ENCODE measurements around the gene COL9A1.

The COL9A1 gene

DNA sequence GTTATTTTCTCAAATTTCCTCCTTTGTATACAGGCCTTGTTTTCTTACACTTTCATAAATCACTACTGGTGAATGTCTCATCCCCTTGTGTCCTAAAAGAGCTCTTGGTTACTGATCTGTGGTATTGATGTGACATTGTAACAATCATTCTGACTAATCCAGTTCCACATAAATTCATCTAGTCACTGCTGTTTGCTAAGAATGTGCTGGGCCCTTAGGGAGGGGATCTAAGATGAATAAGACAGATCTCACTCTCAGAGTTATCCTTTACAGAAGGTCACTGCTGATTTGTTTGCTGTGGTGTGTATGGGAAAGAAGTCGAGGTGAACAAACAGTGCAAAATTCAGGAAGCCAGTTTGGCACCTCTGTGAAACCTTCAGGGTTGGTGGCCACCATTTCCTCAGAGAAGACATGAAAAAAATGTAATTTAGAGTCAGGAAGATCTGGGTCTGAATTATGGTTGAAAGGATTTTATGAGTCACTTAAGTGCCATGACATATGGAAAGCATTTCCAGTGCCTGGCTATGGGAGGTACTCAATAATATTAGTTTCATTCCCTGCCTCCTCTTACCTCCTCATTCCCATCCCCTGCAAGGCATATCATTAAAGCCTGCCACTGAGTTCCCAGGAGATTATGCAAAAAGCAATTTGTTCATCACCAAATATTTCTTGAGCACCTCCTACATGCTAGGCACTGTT is 121.8 kb downstream of the COL9A1 start:
- TF ChIP-seq, protein P1, sequence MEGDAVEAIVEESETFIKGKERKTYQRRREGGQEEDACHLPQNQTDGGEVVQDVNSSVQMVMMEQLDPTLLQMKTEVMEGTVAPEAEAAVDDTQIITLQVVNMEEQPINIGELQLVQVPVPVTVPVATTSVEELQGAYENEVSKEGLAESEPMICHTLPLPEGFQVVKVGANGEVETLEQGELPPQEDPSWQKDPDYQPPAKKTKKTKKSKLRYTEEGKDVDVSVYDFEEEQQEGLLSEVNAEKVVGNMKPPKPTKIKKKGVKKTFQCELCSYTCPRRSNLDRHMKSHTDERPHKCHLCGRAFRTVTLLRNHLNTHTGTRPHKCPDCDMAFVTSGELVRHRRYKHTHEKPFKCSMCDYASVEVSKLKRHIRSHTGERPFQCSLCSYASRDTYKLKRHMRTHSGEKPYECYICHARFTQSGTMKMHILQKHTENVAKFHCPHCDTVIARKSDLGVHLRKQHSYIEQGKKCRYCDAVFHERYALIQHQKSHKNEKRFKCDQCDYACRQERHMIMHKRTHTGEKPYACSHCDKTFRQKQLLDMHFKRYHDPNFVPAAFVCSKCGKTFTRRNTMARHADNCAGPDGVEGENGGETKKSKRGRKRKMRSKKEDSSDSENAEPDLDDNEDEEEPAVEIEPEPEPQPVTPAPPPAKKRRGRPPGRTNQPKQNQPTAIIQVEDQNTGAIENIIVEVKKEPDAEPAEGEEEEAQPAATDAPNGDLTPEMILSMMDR (conservative IDR thresholded peaks at IDR 0.05; ENCODE audit: low read length): no peak
- DNase-seq (ENCODE audit: low read depth): no peak
- no peak overlapping the region for H3K4me3 ChIP-seq (ENCODE audit: low read length)

DNA sequence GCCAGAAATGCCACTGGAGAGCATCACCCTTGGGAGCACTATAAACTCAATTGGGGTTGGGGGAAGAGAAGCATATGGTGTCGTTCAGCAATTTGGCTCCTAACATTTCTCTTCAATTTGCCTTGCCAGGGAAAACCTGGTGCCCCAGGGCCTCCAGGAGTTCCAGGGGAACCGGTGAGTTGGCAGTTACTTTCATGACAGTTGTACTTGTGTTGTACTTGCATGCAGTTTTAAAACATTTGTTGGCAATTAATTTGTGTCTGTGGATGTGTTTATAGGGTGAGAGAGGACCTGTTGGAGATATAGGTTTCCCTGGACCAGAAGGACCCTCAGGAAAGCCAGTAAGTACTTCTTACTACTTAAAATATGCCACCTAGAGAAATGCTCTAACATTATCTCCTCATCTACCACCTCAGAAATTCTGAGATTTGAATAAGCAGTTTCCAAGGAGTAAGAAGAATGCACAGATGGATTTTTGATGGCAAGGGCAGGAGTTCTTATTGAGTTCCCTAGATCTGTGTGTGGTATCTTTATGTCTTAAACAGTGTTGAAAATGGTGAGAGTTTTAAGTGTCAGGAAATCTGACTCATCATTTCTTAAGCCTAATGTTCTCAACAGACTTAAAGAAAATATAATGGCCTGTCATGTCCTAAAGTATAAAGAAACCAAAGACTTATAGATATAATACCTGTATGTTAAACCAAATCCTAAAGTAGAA is 122.5 kb downstream of the COL9A1 start:
- TF ChIP-seq, protein P1 (conservative IDR thresholded peaks at IDR 0.05; ENCODE audit: low read length): no peak

DNA sequence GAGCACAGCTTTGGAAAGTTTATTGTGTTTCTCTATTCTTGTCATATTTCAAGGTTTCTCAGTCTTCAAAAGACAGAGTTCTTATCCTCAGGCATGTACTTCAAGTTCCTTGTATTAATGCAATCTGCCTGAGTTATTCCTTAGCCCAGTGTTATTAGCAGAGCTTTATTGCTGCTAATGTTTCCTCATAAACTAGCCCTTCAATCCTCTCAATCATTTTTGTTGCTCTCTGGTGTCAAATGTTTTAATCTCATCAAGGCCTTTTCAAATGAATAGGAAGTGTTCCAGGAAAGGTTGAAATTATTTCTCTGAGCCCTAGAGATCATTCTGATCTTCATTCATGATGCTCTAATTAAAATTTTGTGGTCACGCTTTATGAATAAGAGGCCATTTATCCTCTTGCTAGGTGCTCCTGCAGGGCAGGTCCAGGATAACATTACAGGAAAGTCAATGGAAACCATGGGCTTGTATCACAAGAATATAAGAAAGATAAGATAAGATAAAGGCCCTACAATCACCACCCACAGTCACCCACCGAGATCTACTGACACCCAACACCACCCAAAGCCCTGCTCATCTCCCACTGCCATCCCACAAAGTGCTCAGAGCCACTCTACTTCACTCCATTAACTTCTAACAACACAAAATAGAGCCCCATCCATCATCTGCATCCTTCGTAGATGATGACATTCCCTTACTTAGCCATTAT is 125.9 kb downstream of the COL9A1 start:
- no peak for DNase-seq (ENCODE audit: low read depth)
- TF ChIP-seq, protein P1 (conservative IDR thresholded peaks at IDR 0.05; ENCODE audit: low read length): no peak
- H3K4me3 ChIP-seq (ENCODE audit: low read length): no peak overlapping the region

More for the DNA sequence above, 122.5 kb downstream of the COL9A1 start:
- no peak overlapping the region for H3K4me3 ChIP-seq (ENCODE audit: low read length)
- DNase-seq (ENCODE audit: low read depth): no peak

DNA sequence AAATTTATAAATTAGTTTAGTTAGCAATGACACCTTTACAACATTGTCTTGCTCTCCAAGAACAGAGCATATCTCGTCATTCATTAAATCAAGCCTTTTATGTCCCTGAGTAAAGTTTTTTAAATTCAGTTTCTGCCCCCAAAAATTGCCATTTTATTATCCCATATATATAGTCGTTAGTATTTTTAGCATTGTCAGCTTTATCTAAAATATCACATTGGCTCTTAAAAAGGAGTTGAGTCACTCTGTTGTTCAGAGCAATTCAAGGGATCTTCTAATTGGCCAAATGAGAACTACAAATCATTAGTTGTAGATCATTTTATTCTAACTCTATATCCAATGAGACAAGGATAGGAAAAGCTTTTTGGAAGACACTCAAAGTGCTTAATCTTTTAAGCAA is 127.1 kb downstream of the COL9A1 start:
- DNase-seq (ENCODE audit: low read depth): no peak
- TF ChIP-seq, protein P1 (conservative IDR thresholded peaks at IDR 0.05; ENCODE audit: low read length): no peak
- no peak overlapping the region for H3K4me3 ChIP-seq (ENCODE audit: low read length)

DNA sequence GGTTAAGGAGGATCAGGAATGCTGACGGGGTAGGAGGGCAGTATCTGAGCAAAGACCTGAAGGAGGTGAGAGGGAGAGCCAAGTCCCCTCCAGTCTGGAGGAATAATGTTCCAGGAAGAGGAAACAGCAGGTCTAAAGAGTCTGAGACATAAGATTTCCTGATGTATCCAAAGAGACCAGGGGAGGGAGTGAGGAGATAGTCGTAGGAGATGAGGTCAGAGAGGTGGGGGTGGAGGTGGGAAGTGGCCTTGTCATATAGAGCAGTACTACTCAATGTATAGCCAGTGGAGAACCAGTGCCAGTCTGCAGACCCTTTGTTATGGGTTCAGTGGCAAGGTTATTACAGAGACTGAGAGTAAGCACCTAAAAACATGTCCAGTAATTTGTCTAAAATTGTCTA is 130.6 kb downstream of the COL9A1 start:
- H3K4me3 ChIP-seq (ENCODE audit: low read length): no peak overlapping the region
- TF ChIP-seq, protein P1 (conservative IDR thresholded peaks at IDR 0.05; ENCODE audit: low read length): no peak
- no peak for DNase-seq (ENCODE audit: low read depth)

DNA sequence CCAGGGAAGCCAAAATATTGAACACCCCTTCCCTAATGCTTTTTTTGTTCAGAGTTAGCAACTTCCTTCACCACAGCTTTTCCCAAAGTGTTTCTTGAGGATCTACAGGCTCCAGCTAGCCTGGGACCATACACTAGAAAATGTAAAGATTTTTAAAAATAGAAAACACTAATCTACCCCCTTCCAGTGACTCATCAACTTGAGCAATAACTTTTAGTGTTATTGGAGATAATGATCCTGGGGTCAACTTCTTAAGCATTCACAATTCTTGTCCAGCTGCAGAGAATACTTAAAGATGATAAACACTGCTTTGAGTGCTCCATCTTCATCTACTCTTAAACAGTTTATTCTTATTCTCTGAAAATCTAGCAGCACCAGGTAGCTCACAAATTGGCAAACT is 131.6 kb downstream of the COL9A1 start:
- no peak for DNase-seq (ENCODE audit: low read depth)
- TF ChIP-seq, protein P1 (conservative IDR thresholded peaks at IDR 0.05; ENCODE audit: low read length): no peak
- no peak overlapping the region for H3K4me3 ChIP-seq (ENCODE audit: low read length)

All from AG10803 (cell line).